Astrocyte of the spinal cord (primary cell): ENCODE measurements around the gene ARRDC1.

Source experiments
- DNase-seq: peaks from one replicate; pipeline ENCODE4 v3.0.0; 2011; ENCODE audit warnings: low read depth, low spot score
- H3K4me3 ChIP-seq: 2 replicates; pipeline ENCODE4 v1.5.1; 2011; ENCODE audit warnings: low read depth, mild to moderate bottlenecking, low read length, moderate library complexity
- CTCF ChIP-seq: IDR thresholded peaks from 2 replicates; pipeline ENCODE4 v1.5.1; 2012; ENCODE audit warnings: low read depth, mild to moderate bottlenecking, low read length, inconsistent platforms
- in situ Hi-C: cut with HindIII; loops from 2 replicates; pipeline ENCODE4 v1.10.0; 2017; ENCODE audit warnings: low sequenced_read_pairs

Gene ARRDC1

GRCh38 chr9:137604345-137605086, 970 bp upstream of the ARRDC1 start:
- no peak for TF ChIP-seq CTCF
- peak overlapping the region; percentile 41 for H3K4me3 ChIP-seq

GRCh38 chr9:137606005-137606621, 627 bp downstream of the ARRDC1 start:
- peak overlapping the region; percentile 44 for H3K4me3 ChIP-seq
- DNase-seq = no peak
- TF ChIP-seq CTCF = no peak
- in situ Hi-C loops = no loop called here

More at GRCh38 chr9:137604345-137605086, 970 bp upstream of the ARRDC1 start:
- in situ Hi-C loops = no loop called here
- no peak for DNase-seq

- no peak for TF ChIP-seq CTCF
- in situ Hi-C loops = no loop called here
- DNase-seq = no peak
- H3K4me3 ChIP-seq = peak overlapping the region; percentile 44
Observed at GRCh38 chr9:137606734-137607138, 1.2 kb downstream of the ARRDC1 start.

DNA sequence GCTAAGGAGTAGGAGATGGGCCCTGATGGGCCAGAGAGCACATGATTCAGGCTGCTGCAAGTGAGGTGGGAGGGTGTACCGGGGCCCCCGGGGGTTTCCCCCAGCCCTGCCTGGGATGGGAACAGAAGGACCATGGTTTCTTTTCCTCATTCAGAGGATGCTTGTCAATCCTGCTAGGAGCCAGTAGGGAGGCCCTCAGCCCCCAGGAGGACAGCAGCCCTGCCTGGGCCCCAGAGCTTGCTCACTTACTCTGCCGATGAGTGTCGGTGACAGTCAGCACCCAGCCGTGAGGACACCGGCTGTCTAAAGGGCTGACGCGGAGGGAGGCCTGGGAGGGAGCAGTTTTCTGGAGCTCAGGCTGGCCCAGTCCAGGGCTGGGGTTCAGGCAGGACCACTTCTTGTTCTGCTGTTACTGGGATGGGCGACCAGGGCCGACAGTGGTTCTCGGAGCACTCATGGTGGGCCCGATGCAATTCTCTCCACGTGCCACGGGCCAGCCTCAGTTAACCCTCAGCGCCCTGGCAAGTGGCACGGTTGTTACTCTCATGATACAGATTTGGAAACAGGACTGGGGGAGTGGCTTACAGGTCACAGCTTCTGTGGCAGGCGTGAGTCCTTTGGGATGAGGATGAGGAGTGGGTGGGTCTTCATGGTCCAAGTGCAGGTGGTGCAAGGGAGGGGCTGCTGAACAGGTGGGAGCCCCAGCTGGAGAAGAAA, 1.8 kb downstream of the ARRDC1 start:
- DNase-seq = no peak
- in situ Hi-C loops = no loop called here
- H3K4me3 ChIP-seq = no peak overlapping the region
- TF ChIP-seq CTCF = no peak

DNA sequence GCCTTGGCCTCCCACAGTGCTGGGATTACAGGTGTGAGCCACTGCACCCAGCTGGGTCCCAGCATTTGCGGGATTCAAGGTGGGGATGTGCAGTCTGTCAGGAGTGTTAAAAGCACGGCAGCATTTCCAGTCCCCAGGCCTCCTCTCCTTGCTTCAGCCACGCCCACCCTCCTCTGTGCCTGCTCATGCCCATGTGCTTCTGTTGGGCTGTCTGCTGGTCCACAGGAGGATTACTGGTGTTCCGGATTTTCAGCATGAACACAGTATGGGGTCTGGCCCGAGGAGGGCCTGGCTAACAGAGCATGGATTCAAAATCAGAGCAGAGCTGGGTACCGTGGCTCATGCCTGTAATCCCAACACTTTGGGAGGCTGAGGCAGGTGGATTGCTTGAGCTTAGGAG, 5.5 kb downstream of the ARRDC1 start:
- H3K4me3 ChIP-seq = no peak overlapping the region
- in situ Hi-C loops = no loop called here
- TF ChIP-seq CTCF = no peak
- no peak for DNase-seq

DNA sequence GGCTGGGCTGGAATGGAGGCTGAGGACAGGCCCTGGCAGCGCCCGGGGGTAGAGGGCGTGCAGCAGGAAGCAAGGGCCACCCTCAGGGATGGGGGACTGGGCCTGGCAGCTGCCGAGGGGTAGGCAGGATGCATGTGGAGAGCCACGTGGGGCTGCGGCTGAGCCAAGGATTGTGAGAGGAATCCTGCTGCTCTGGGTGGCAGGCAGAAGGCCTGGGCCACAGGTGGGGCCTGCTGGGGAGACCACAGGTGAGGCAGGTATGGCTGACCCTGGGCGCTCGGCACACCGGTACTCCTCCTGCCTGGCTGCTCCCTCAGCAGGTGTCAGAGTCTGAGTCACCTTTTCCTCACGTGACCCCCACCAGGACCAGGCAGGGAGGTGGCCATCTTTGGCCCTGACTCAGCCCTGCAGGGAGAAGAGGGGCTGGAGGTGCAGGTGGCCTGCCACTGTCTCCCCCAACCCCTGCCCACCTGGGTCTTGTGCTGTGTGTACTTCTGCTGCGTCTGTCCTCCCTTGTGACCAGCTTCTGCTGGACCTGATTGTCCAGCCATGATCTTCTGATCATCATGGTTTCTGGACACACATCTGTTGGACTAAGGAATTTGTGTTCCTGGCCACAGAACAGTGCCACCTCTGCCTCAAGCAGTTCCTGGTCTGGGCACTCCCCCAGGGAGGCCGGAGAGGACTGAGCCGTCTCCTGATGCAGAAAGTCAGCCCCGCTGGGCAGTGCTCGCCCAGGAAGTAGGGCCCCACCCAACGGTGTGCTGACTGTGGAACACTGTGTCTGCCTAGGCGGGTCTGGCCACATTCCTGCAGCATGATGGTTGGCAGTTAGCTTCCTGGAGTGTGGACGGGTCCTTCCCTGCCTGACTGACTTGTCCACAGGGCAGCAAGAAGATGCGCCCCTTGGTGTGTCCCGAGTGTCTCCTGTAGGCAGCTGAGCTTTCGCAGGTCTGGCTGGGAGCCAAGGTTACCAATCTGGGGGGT, 6.4 kb downstream of the ARRDC1 start:
- DNase-seq = peak; percentile 70
- no peak for TF ChIP-seq CTCF
- no peak overlapping the region for H3K4me3 ChIP-seq

More for the DNA sequence above, 6.4 kb downstream of the ARRDC1 start:
- in situ Hi-C loops = no loop called here
